Bronchial epithelial cell (primary cell): ENCODE data around the gene CD1C. TPM values are rescaled to one million over a fixed set of nuclear protein-coding genes. Genes with fewer than 3 reads are reported as not detected.

Experiments used
- DNase-seq: peaks from one replicate; pipeline ENCODE4 v3.0.0-alpha.2; 2010; ENCODE audit warnings: low read depth
- FAIRE-seq: peaks from 2 replicates; lab custom pipeline; 2011; peaks lifted over from hg19 to GRCh38; lab: Jason Lieb, UNC
- H3K27me3 ChIP-seq: 2 replicates; pipeline ENCODE4 v1.5.1; 2011; ENCODE audit warnings: low read length; ENCODE audit not compliant: control insufficient read depth, insufficient read depth
- H3K36me3 ChIP-seq: 2 replicates; pipeline ENCODE4 v1.5.1; 2011; ENCODE audit warnings: low read length; ENCODE audit not compliant: control insufficient read depth, insufficient read depth
- H3K4me3 ChIP-seq: 2 replicates; pipeline ENCODE4 v1.5.1; 2011; ENCODE audit warnings: mild to moderate bottlenecking, low read depth, low read length, control low read depth
- total RNA-seq: library from RNA; depleted of rRNA; stranded (reverse); fragments of >200 nt; gene quantifications from 2 replicates; pipeline ENCODE4 v1.2.1, GENCODE V29; 2014
- TF ChIP-seq, protein P1 (sequence below): IDR thresholded peaks from 2 replicates; pipeline ENCODE4 v1.5.1; 2011; ENCODE audit warnings: mild to moderate bottlenecking, moderate library complexity, low read length, control low read depth, inconsistent platforms; ENCODE audit not compliant: insufficient read depth, severe bottlenecking

The CD1C gene
- total RNA-seq: not detected in 2 replicates

- TF ChIP-seq, protein P1, sequence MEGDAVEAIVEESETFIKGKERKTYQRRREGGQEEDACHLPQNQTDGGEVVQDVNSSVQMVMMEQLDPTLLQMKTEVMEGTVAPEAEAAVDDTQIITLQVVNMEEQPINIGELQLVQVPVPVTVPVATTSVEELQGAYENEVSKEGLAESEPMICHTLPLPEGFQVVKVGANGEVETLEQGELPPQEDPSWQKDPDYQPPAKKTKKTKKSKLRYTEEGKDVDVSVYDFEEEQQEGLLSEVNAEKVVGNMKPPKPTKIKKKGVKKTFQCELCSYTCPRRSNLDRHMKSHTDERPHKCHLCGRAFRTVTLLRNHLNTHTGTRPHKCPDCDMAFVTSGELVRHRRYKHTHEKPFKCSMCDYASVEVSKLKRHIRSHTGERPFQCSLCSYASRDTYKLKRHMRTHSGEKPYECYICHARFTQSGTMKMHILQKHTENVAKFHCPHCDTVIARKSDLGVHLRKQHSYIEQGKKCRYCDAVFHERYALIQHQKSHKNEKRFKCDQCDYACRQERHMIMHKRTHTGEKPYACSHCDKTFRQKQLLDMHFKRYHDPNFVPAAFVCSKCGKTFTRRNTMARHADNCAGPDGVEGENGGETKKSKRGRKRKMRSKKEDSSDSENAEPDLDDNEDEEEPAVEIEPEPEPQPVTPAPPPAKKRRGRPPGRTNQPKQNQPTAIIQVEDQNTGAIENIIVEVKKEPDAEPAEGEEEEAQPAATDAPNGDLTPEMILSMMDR: no peak
- peak; percentile 86 for FAIRE-seq
Observed at GRCh38 chr1:158289811-158290210, at the start of gene CD1C. TSS of gene CD1C (plus strand) at chr1:158289923. CDS start at chr1:158290065, 142 bp downstream.

DNA sequence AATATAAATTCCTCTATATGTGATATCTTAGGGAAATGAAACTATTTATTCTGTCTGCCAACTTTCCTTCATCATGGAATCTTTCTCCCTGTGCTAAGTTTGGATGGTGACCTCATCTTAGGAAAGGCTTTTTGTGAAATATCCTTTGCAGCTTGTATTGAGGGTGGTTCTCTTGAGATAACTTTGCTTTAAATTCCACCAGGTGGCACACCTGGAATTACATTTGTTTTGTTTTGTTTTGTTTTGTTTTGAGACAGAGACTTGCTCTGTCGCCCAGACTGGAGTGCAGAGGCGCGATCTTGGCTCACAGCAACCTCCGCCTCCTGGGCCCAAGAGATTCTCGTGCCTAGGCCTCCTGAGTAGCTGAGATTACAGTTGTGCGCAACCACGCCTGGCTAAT is 43.1 kb upstream of the CD1C start:
- TF ChIP-seq, protein P1: peak; percentile 15
- no peak overlapping the region for H3K4me3 ChIP-seq
- H3K27me3 ChIP-seq: no peaks in the 10 kb centered on the region
- no peaks in the 10 kb centered on the region for H3K36me3 ChIP-seq
- no peak for FAIRE-seq
- DNase-seq: peak; percentile 32

More at GRCh38 chr1:158289811-158290210, at the start of gene CD1C:
- Histone ChIP-seq H3K4me3 (no peak within 1 kb of the TSS), H3K36me3 (no peaks in the 10 kb centered on the region), H3K27me3 (no peaks in the 10 kb centered on the region)
- DNase-seq: no peak

DNA sequence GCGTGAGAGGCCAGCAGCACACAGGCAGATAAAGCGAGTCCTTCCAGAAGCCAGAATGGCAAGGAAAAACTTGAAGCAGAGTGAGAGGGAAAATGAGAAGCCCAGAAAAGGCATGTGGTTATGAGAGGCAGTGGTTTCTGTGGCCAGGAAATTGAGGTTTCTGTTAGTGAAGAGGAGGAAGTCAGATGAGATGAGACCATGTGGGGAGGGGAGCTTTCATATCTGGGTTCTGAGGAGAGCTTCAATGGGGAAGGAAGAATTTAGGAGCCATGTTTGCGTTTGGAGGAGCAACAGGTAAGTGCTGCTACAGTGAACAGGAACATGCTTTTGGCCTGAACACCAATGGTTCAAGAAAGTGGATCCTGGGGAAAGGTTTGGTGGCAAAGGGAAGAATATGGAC is 41.6 kb upstream of the CD1C start:
- TF ChIP-seq, protein P1: no peak
- no peak for FAIRE-seq
- DNase-seq: no peak
- Histone ChIP-seq H3K36me3 (no peaks in the 10 kb centered on the region), H3K27me3 (no peaks in the 10 kb centered on the region), H3K4me3 (no peak overlapping the region)

DNA sequence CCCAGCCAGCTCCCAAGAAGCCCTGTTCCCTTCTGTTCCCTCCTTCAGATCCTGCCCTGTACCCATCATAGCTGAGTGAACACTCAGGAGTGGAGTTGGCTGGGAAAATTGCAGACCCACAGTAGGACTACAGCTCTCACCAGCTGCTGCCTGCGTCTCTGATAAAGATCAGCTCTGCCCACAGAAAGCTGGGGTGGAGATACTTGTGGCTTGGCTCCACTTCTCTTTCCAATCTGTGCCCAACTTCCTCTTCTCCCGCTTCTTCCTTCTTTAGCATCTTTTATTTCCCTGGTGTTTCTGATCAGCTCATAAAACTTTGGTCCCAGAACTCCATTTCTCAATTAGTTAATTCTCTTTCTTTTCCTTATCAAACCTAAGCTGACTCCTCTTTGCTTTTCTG is 41.0 kb upstream of the CD1C start:
- DNase-seq: no peak
- TF ChIP-seq, protein P1: no peak
- H3K27me3 ChIP-seq: no peaks in the 10 kb centered on the region
- no peak overlapping the region for H3K4me3 ChIP-seq
- FAIRE-seq: no peak
- no peaks in the 10 kb centered on the region for H3K36me3 ChIP-seq

DNA sequence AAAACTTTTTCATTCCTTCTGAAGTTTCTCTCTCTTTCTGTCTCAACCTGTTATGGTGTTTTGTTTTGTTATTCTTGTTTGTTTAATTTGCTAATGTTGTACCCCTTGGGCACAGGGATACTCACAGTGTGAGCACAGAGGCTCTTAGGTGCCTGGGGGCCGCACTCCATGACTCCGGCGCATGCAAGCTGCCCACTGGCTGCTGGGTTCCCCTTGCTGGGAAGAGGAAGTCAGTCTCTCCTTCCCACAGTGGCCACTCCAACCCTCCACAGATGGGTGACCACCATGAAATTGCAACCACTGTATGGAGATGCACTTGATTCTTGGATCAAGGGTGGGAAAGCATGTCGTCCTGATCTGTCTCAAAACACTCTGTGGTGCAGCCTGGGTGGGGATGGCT is 40.1 kb upstream of the CD1C start:
- no peaks in the 10 kb centered on the region for H3K27me3 ChIP-seq
- no peak for FAIRE-seq
- no peak overlapping the region for H3K4me3 ChIP-seq
- H3K36me3 ChIP-seq: no peaks in the 10 kb centered on the region
- DNase-seq: no peak
- TF ChIP-seq, protein P1: no peak

DNA sequence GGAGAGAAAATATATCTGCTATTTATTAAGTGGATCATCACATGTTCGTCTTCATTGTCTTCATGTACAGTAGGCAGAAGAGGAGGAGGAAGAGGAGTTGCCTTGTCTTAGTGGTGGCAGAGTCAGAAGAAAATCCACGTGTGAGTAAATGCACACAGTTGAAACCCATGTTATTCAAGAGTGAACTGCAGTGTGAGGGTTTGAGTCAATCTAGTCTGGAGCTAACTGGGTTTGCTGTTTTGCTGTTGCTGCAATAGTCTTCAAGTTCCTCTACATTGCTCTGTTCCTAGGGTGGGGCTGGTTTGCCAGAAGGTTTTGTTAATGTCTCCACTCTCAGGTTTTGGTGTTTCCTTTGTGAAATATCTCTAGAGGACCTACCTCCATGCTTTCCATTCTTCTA is 38.6 kb upstream of the CD1C start:
- Histone ChIP-seq H3K27me3 (peaks cover 3% of the 10 kb centered on the region), H3K36me3 (no peaks in the 10 kb centered on the region), H3K4me3 (no peak overlapping the region)
- DNase-seq: no peak
- TF ChIP-seq, protein P1: no peak
- FAIRE-seq: no peak
